Subcutaneous adipose tissue (tissue), 4 donors: ENCODE data around the gene ROBO1. TPM values are rescaled to one million over a fixed set of nuclear protein-coding genes. Genes with fewer than 3 reads are reported as not detected.

Experiments
- CTCF ChIP-seq: fragments of 450-650 bp; IDR thresholded peaks from one replicate; pipeline ENCODE4 v1.5.1; 2016; ENCODE audit warnings: low read depth, mild to moderate bottlenecking, control low read depth, antibody characterized with exemption, moderate library complexity
- total RNA-seq, 4 donors: library from RNA; depleted of rRNA; stranded (reverse); fragments of >200 nt; gene quantifications; one replicate each; pipeline ENCODE4 v1.1.0, GENCODE V29; 2016

The ROBO1 gene
- total RNA-seq, 4 donors from 2014 or later = 26.6 to 34.0 (median 30.8) TPM

GRCh38 chr3:79326642-79327041 lies 441.2 kb downstream of the ROBO1 start:
- no peak for TF ChIP-seq CTCF

- no peak for TF ChIP-seq CTCF
These were observed 450.0 kb downstream of the ROBO1 start for GRCh38 chr3:79317551-79318518.

GRCh38 chr3:79314962-79315361 lies 452.8 kb downstream of the ROBO1 start:
- TF ChIP-seq CTCF = no peak

- no peak for TF ChIP-seq CTCF
These were observed 453.3 kb downstream of the ROBO1 start for GRCh38 chr3:79314544-79314943.

- no peak for TF ChIP-seq CTCF
These were observed 457.8 kb downstream of the ROBO1 start for GRCh38 chr3:79310016-79310415.

GRCh38 chr3:79306934-79307570 lies 460.7 kb downstream of the ROBO1 start:
- TF ChIP-seq CTCF = no peak

- no peak for TF ChIP-seq CTCF
These were observed 470.4 kb downstream of the ROBO1 start for GRCh38 chr3:79297245-79297960.
